ENCODE results near the gene TMEM156.

Gene TMEM156

GRCh38 chr4:38939165-38939564, 93.0 kb downstream of the TMEM156 start:
- H3K4me3 ChIP-seq (ENCODE audit: low read depth, low read length) = no peak overlapping the region
- no peak for DNase-seq (ENCODE audit: low read depth, low spot score)
- in situ Hi-C loops (cut with HindIII; ENCODE audit: low sequenced_read_pairs) = no loop called here
- TF ChIP-seq CTCF (IDR thresholded peaks at IDR 0.05; ENCODE audit: low read depth, low read length) = no peak

GRCh38 chr4:38935391-38936073, 96.7 kb downstream of the TMEM156 start:
- no peak overlapping the region for H3K4me3 ChIP-seq (ENCODE audit: low read depth, low read length)
- TF ChIP-seq CTCF (IDR thresholded peaks at IDR 0.05; ENCODE audit: low read depth, low read length) = no peak
- DNase-seq (ENCODE audit: low read depth, low spot score) = no peak
- in situ Hi-C loops (cut with HindIII; ENCODE audit: low sequenced_read_pairs) = no loop called here

- H3K4me3 ChIP-seq (ENCODE audit: low read depth, low read length) = no peak overlapping the region
- DNase-seq (ENCODE audit: low read depth, low spot score) = no peak
- in situ Hi-C loops (cut with HindIII; ENCODE audit: low sequenced_read_pairs) = no loop called here
- TF ChIP-seq CTCF (IDR thresholded peaks at IDR 0.05; ENCODE audit: low read depth, low read length) = no peak
These were observed 101.1 kb downstream of the TMEM156 start for GRCh38 chr4:38931125-38931524.

GRCh38 chr4:38930707-38931106, 101.5 kb downstream of the TMEM156 start:
- in situ Hi-C loops (cut with HindIII; ENCODE audit: low sequenced_read_pairs) = no loop called here
- H3K4me3 ChIP-seq (ENCODE audit: low read depth, low read length) = no peak overlapping the region
- DNase-seq (ENCODE audit: low read depth, low spot score) = no peak
- TF ChIP-seq CTCF (IDR thresholded peaks at IDR 0.05; ENCODE audit: low read depth, low read length) = no peak

GRCh38 chr4:38930204-38930603, 102.0 kb downstream of the TMEM156 start:
- no peak for DNase-seq (ENCODE audit: low read depth, low spot score)
- no peak for TF ChIP-seq CTCF (IDR thresholded peaks at IDR 0.05; ENCODE audit: low read depth, low read length)
- no peak overlapping the region for H3K4me3 ChIP-seq (ENCODE audit: low read depth, low read length)
- in situ Hi-C loops (cut with HindIII; ENCODE audit: low sequenced_read_pairs) = no loop called here

- in situ Hi-C loops (cut with HindIII; ENCODE audit: low sequenced_read_pairs) = no loop called here
- no peak for TF ChIP-seq CTCF (IDR thresholded peaks at IDR 0.05; ENCODE audit: low read depth, low read length)
- H3K4me3 ChIP-seq (ENCODE audit: low read depth, low read length) = no peak overlapping the region
- no peak for DNase-seq (ENCODE audit: low read depth, low spot score)
These were observed 103.2 kb downstream of the TMEM156 start for GRCh38 chr4:38928974-38929373.

Data from astrocyte of the spinal cord (primary cell).